ENCODE data around the gene CFAP46. TPM values are rescaled to one million over a fixed set of nuclear protein-coding genes. Genes with fewer than 3 reads are reported as not detected.

CFAP46 gene
- total and polyA plus RNA-seq, 2 of the 8 experiments (the other 6 are each of a cell fraction or from before 2014, with no cell fraction given), result 2.6 to 4.8 TPM

DNA sequence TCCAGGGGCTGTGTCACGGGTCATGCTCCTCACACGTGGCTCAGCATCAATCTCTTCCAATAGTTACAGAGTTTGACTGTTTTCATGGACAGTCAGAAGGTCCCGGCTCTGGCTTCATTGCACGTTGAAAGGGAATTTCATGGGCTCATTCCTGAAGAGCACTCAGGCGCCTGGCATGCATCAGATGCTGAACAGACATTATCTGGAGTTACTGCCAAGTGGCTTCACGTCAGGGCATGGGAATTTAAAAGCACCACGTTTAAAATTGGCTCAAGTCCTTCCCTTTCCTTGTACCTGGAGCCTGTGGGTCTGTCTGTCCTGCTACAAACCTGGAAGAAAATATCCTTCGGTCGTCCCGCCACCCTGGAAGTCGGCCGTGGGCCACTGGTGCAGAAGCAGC, 50.4 kb downstream of the CFAP46 start:
- CTCF ChIA-PET (ENCODE audit: partially characterized antibody), result interaction anchor here (1.2 to 5.3 kb wide), 11 partner anchors 8 to 238 kb away, joined by 3 to 37 read pairs (median 6); no protein-coding TSS in a partner anchor
- TF ChIP-seq NRF1 (IDR thresholded peaks at IDR 0.05; ENCODE audit: low read depth, low read length), result no peak
- no peak for TF ChIP-seq RBBP5 (IDR thresholded peaks at IDR 0.05; ENCODE audit: borderline replicate concordance, low read depth, low read length)
- TF ChIP-seq, protein P1, sequence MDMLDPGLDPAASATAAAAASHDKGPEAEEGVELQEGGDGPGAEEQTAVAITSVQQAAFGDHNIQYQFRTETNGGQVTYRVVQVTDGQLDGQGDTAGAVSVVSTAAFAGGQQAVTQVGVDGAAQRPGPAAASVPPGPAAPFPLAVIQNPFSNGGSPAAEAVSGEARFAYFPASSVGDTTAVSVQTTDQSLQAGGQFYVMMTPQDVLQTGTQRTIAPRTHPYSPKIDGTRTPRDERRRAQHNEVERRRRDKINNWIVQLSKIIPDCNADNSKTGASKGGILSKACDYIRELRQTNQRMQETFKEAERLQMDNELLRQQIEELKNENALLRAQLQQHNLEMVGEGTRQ (IDR thresholded peaks at IDR 0.05; ENCODE audit: low read length), result no peak
- no peak for TF ChIP-seq ZNF274 (IDR thresholded peaks at IDR 0.05; ENCODE audit: borderline replicate concordance, extremely low read depth, low read length)
- no peak for TF ChIP-seq TCF12 (IDR thresholded peaks at IDR 0.05; ENCODE audit: low read depth, low read length)
- TF ChIP-seq RNF2 (IDR thresholded peaks at IDR 0.05; ENCODE audit: borderline replicate concordance, low read depth, low read length, missing control alignments, poor library complexity, severe bottlenecking), result no peak
- TF ChIP-seq, protein P2, sequence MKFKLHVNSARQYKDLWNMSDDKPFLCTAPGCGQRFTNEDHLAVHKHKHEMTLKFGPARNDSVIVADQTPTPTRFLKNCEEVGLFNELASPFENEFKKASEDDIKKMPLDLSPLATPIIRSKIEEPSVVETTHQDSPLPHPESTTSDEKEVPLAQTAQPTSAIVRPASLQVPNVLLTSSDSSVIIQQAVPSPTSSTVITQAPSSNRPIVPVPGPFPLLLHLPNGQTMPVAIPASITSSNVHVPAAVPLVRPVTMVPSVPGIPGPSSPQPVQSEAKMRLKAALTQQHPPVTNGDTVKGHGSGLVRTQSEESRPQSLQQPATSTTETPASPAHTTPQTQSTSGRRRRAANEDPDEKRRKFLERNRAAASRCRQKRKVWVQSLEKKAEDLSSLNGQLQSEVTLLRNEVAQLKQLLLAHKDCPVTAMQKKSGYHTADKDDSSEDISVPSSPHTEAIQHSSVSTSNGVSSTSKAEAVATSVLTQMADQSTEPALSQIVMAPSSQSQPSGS (IDR thresholded peaks at IDR 0.05; ENCODE audit: low read length), result no peak
- TF ChIP-seq SP1 (IDR thresholded peaks at IDR 0.05; ENCODE audit: low read depth, low read length), result no peak
- TF ChIP-seq CEBPB (IDR thresholded peaks at IDR 0.05; ENCODE audit: low read depth, low read length), result no peak

More for the DNA sequence above, 50.4 kb downstream of the CFAP46 start:
- H3K23ac ChIP-seq (ENCODE audit: insufficient read length), result no peak overlapping the region
- H2AK5ac ChIP-seq (ENCODE audit: low read depth, low read length), result no peak overlapping the region
- H2BK5ac ChIP-seq (ENCODE audit: low read depth, low read length), result peak overlapping the region; percentile 79; the same call in 1 of the 2 replicates
- 73% methylated on average over 12 of the region's 12 CpGs; no CpG with 5 or more reads in 1 of the 2 experiments for WGBS, 2 experiments (ENCODE audit: extremely low coverage in 1 of 2, insufficient coverage in 1 of 2, insufficient read length in 1 of 2, insufficient replicate concordance in 2 of 2, low coverage in 1 of 2, low lambda C conversion rate in 2 of 2, missing lambda C conversion rate in 1 of 2)
- H3K4ac ChIP-seq (replicated peaks; ENCODE audit: insufficient read length, low read depth, low read length), result no peak overlapping the region
- POLR2A ChIA-PET (ENCODE audit: partially characterized antibody), result interaction anchor here (1.0 kb wide), 1 partner anchor 27 kb away, joined by 5 read pairs; no protein-coding TSS in a partner anchor
- peaks cover 13 to 31% (median 20%) of the 10 kb centered on the region in 4 experiments for H3K4me1 ChIP-seq (replicated peaks in 1 of 4; ENCODE audit: control insufficient read depth in 3 of 4, insufficient read depth in 4 of 4, low read length in 3 of 4)
- peak overlapping the region; percentile 12 for H4K91ac ChIP-seq (replicated peaks; ENCODE audit: insufficient read length, low read length)
- no peak overlapping the region; the same call in 1 of the 2 replicates for H2BK15ac ChIP-seq (ENCODE audit: low read length)
- no peaks in the 10 kb centered on the region for H3K79me2 ChIP-seq (ENCODE audit: control insufficient read depth in 1 of 2, insufficient read depth in 2 of 2, low read length in 2 of 2)
- H3K4me3 ChIP-seq (ENCODE audit: extremely low read depth in 1 of 4, insufficient read depth in 2 of 4, low read depth in 3 of 4, low read length in 4 of 4), result peak overlapping the region in 1 of 4 experiments; percentile 4; a peak in 1 of 8 replicates
- H2BK12ac ChIP-seq (ENCODE audit: low read depth, low read length), result no peak overlapping the region
- no peaks in the 10 kb centered on the region for H3K36me3 ChIP-seq (ENCODE audit: control insufficient read depth in 2 of 4, insufficient read depth in 4 of 4, low read length in 3 of 4)
- peak overlapping the region; percentile 74 for H2BK20ac ChIP-seq (ENCODE audit: low read length)
- no peak overlapping the region for H4K8ac ChIP-seq (ENCODE audit: extremely low read depth, insufficient read depth, low read length)
- no peak overlapping the region for H2AFZ ChIP-seq (ENCODE audit: low read length)
- no peaks in the 10 kb centered on the region for H3K79me1 ChIP-seq (ENCODE audit: low read depth, low read length)
- no peaks in the 10 kb centered on the region for H3K23me2 ChIP-seq (ENCODE audit: low read depth, low read length)
- DNase-seq (ENCODE audit: low read depth in 1 of 2, low spot score in 2 of 2) (peak in 1 of 2 experiments; percentile 42), FAIRE-seq (peak; percentile 42)
- H3K56ac ChIP-seq (replicated peaks; ENCODE audit: insufficient read length, low read depth, low read length), result no peak overlapping the region
- H3K27ac ChIP-seq (ENCODE audit: low read depth, low read length), result no peak overlapping the region
- no peak overlapping the region for H3K9ac ChIP-seq (replicated peaks in 1 of 4; ENCODE audit: extremely low read depth in 1 of 4, low read depth in 3 of 4, low read length in 3 of 4)
- H3K14ac ChIP-seq (ENCODE audit: insufficient read length), result no peak overlapping the region
- no peaks in the 10 kb centered on the region for H3K27me3 ChIP-seq (replicated peaks in 1 of 4; ENCODE audit: control insufficient read depth in 3 of 4, extremely low read depth in 1 of 4, insufficient read depth in 3 of 4, low read length in 3 of 4)
- H4K5ac ChIP-seq (ENCODE audit: insufficient read length, low read depth, low read length), result peak overlapping the region; percentile 16
- H2BK120ac ChIP-seq (replicated peaks; ENCODE audit: low read depth, low read length), result no peak overlapping the region
- H3K4me2 ChIP-seq (ENCODE audit: insufficient read depth in 1 of 2, low read depth in 2 of 2, low read length in 2 of 2), result peak overlapping the region in 1 of 2 experiments; percentile 51; a peak in 2 of 4 replicates
- H4K20me1 ChIP-seq (replicated peaks in 1 of 2; ENCODE audit: control insufficient read depth in 1 of 2, insufficient read depth in 2 of 2, low read length in 2 of 2), result no peaks in the 10 kb centered on the region
- no peaks in the 10 kb centered on the region for H3K9me3 ChIP-seq (ENCODE audit: insufficient read depth in 2 of 2, low read depth in 1 of 2, low read length in 1 of 2)
- peak overlapping the region; percentile 44; the same call in 1 of the 2 replicates for H3K18ac ChIP-seq (ENCODE audit: extremely low read depth, low read length)
